Stimulated activated CD8-positive, alpha-beta memory T cell treated with anti-CD3 and anti-CD28 coated beads, Interleukin-4, amount 100 ng/mL, for 48 hours (primary cell): Measurements from ENCODE around the gene MRAP.
"Not testable (repeated sequence)": the region's sequence is repeated elsewhere in the genome, so short reads cannot be mapped to it uniquely, and the experiment has no call there.

Experiments
- DNase-seq: peaks from one replicate; pipeline ENCODE4 v3.0.0-alpha.2; 2020

The MRAP gene

GRCh38 chr21:32298658-32299081 is at the start of gene MRAP:
Gene MRAP, plus strand, starts transcription at chr21:32298855. Its CDS starts 117 bp downstream, at chr21:32298972.
- no peak for DNase-seq

- no peak for DNase-seq
These were observed 49.0 kb upstream of the MRAP start for GRCh38 chr21:32249511-32250280.

- no peak for DNase-seq
These were observed 46.5 kb upstream of the MRAP start for GRCh38 chr21:32252136-32252535.

- no peak for DNase-seq
These were observed 45.4 kb upstream of the MRAP start for GRCh38 chr21:32253215-32253641.

GRCh38 chr21:32256251-32256650 is 42.4 kb upstream of the MRAP start:
- no peak for DNase-seq

GRCh38 chr21:32256873-32257620 is 41.6 kb upstream of the MRAP start:
- DNase-seq = no peak

GRCh38 chr21:32257962-32258785 is 40.5 kb upstream of the MRAP start:
- DNase-seq = peak; percentile 65

- DNase-seq = not testable (repeated sequence)
These were observed 39.9 kb upstream of the MRAP start for GRCh38 chr21:32258786-32259048.

GRCh38 chr21:32260130-32260529 is 38.5 kb upstream of the MRAP start:
- no peak for DNase-seq

- DNase-seq = no peak
These were observed 36.7 kb upstream of the MRAP start for GRCh38 chr21:32261929-32262328.

- DNase-seq = not testable (repeated sequence)
These were observed 33.3 kb upstream of the MRAP start for GRCh38 chr21:32265321-32265720.

GRCh38 chr21:32270748-32271147 is 27.9 kb upstream of the MRAP start:
- no peak for DNase-seq

- no peak for DNase-seq
These were observed 22.0 kb upstream of the MRAP start for GRCh38 chr21:32276671-32277070.

- DNase-seq = no peak
These were observed 20.6 kb upstream of the MRAP start for GRCh38 chr21:32278103-32278502.

- DNase-seq = peak; percentile 99
These were observed 19.9 kb upstream of the MRAP start, which contains the start of gene MIS18A for GRCh38 chr21:32278518-32279376. Gene MIS18A, minus strand, starts transcription at chr21:32279049. Its CDS starts 35 bp downstream, at chr21:32279014.

- DNase-seq = no peak
These were observed 19.3 kb upstream of the MRAP start for GRCh38 chr21:32279377-32279680.

GRCh38 chr21:32281531-32281930 is 17.1 kb upstream of the MRAP start:
- DNase-seq = no peak

- no peak for DNase-seq
These were observed 15.7 kb upstream of the MRAP start for GRCh38 chr21:32282992-32283391.

GRCh38 chr21:32285476-32285875 is 13.2 kb upstream of the MRAP start:
- no peak for DNase-seq

- no peak for DNase-seq
These were observed 1.2 kb upstream of the MRAP start for GRCh38 chr21:32297449-32297848.

- no peak for DNase-seq
These were observed 501 bp upstream of the MRAP start for GRCh38 chr21:32298148-32298559.

- no peak for DNase-seq
These were observed 1.0 kb downstream of the MRAP start for GRCh38 chr21:32299695-32300094.
